ENCODE data around the gene CBX6. TPM values are rescaled to one million over a fixed set of nuclear protein-coding genes. Genes with fewer than 3 reads are reported as not detected.

The CBX6 gene
- total RNA-seq, 4 donors from 2014 or later: 7.0 to 35.5 (median 10.7) TPM

DNA sequence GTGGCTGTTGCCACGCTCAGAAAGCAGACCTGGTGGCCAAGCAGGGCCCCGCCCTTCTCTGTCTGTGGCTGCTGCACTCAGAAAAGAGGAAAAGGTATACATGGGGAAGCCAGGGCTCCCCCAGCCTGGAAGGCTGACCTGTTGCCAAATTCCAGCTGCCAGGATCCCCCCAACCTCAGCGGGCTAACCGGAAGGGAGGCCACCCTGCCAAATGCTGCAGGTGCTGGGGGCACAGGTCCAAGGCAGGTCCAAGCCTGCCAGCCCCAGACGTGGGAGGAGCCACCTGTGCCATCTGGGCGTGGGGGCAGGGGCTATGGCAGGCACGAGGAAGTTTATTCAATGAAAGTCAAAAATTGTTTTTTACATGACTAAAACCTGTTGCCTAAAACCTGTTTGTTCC lies 30.8 kb downstream of the CBX6 start:
- no peak for TF ChIP-seq POLR2A (IDR thresholded peaks at IDR 0.05)
- TF ChIP-seq CTCF (IDR thresholded peaks at IDR 0.05): no peak
- Histone ChIP-seq H3K4me3 (no peak overlapping the region), H3K27me3 (peaks cover 0 to 16% of the 10 kb centered on the region in 2 donors), H3K4me1 (peaks cover 0 to 17% (median 9%) of the 10 kb centered on the region in 4 donors), H3K27ac (no peak overlapping the region), H3K36me3 (no peaks in the 10 kb centered on the region), H3K9me3 (no peaks in the 10 kb centered on the region)
- DNase-seq: no peak

GRCh38 chr22:38840129-38840528 lies 31.9 kb downstream of the CBX6 start:
- Histone ChIP-seq H3K4me1 (peaks cover 0 to 17% (median 9%) of the 10 kb centered on the region in 4 donors), H3K4me3 (no peak overlapping the region), H3K36me3 (no peaks in the 10 kb centered on the region), H3K27ac (no peak overlapping the region), H3K27me3 (peaks cover 0 to 16% of the 10 kb centered on the region in 2 donors), H3K9me3 (no peaks in the 10 kb centered on the region)
- TF ChIP-seq POLR2A (IDR thresholded peaks at IDR 0.05): no peak
- TF ChIP-seq CTCF (IDR thresholded peaks at IDR 0.05): no peak
- DNase-seq: no peak

DNA sequence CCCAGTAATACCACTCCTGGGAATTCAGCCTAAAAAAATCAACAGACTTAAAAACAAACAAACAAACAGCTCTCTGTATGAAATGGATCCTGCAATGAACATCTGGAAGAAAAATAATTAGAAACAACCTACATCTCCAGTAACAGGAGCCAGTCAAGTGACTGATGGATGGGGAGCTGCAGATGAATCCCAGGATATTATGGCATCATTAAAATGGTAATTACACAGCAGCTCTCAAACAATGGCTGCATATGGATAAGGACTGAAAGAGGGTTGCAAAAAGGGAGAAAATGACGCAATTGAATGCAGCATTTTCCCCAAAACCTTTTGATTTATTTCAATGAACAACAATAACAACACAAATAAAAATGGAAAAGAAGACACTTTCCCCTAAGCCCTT lies 32.3 kb downstream of the CBX6 start:
- no peak for DNase-seq
- Histone ChIP-seq H3K4me1 (peaks cover 0 to 17% (median 9%) of the 10 kb centered on the region in 4 donors), H3K27ac (no peak overlapping the region), H3K36me3 (no peaks in the 10 kb centered on the region), H3K4me3 (no peak overlapping the region), H3K9me3 (no peaks in the 10 kb centered on the region), H3K27me3 (peaks cover 0 to 15% of the 10 kb centered on the region in 2 donors)
- TF ChIP-seq CTCF (IDR thresholded peaks at IDR 0.05) (no peak), POLR2A (IDR thresholded peaks at IDR 0.05) (no peak)

DNA sequence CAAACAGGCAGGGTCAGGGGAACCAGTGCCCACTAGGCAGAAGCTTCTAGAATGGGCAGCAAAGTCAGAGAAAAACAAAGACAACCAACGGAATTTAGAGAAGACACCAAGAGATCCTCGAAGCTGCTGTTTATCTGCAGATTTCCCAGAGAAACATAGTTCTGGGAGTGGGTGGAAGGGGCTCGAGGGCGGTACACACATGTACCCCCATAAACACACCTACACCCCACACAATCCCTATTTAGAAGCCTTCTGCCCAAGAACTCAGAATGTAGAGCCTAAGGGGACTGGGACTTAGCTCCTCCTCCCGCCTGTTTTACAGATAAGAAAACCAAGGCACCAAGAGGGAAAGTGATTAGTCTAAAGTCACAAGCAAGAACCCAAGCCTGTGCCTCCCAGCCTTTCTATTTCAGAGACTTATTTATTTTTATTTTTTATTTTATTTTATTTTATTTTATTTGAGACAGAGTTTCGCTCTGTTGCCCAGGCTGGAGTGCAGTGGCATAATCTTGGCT lies 34.5 kb downstream of the CBX6 start:
- Histone ChIP-seq H3K9me3 (no peaks in the 10 kb centered on the region), H3K36me3 (no peaks in the 10 kb centered on the region), H3K27me3 (peaks cover 0 to 7% of the 10 kb centered on the region in 2 donors), H3K4me1 (peaks cover 0 to 2% (median 0%) of the 10 kb centered on the region in 4 donors), H3K27ac (no peak overlapping the region), H3K4me3 (no peak overlapping the region)
- TF ChIP-seq CTCF (IDR thresholded peaks at IDR 0.05): no peak
- TF ChIP-seq POLR2A (IDR thresholded peaks at IDR 0.05): no peak
- DNase-seq: no peak

DNA sequence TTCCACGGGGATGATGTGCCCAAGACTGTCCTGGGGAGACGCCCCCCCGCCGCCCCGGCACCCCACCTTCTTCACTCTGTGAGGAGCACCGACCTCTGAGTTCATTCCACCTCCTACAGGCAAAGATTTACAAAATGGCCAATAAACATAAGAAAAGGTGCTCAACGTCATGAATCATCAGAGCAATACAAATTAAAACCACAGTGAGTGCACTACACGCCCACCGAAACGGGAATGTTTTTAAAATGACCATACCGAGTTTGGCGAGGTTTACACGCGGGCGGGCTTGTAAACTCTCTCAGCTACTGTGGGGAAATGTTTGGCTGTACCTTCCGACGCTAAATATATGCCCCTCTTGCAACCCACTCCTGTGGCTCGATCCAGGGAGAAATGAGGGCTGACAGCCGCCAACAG lies 36.1 kb downstream of the CBX6 start:
- Histone ChIP-seq H3K27me3 (no peaks in the 10 kb centered on the region), H3K4me3 (no peak overlapping the region), H3K36me3 (no peaks in the 10 kb centered on the region), H3K27ac (no peak overlapping the region), H3K4me1 (no peaks in the 10 kb centered on the region), H3K9me3 (no peaks in the 10 kb centered on the region)
- no peak for TF ChIP-seq POLR2A (IDR thresholded peaks at IDR 0.05)
- no peak for TF ChIP-seq CTCF (IDR thresholded peaks at IDR 0.05)
- DNase-seq: no peak

GRCh38 chr22:38834991-38835390 lies 37.0 kb downstream of the CBX6 start:
- no peak overlapping the region for H3K27ac ChIP-seq
- TF ChIP-seq POLR2A (IDR thresholded peaks at IDR 0.05) (no peak), CTCF (IDR thresholded peaks at IDR 0.05) (no peak)
- no peak overlapping the region for H3K4me3 ChIP-seq
- DNase-seq: no peak
- no peaks in the 10 kb centered on the region for H3K27me3 ChIP-seq
- H3K36me3 ChIP-seq: no peaks in the 10 kb centered on the region
- no peaks in the 10 kb centered on the region for H3K9me3 ChIP-seq
- H3K4me1 ChIP-seq: no peaks in the 10 kb centered on the region

All from Peyer's patch (tissue), 4 donors.